ES-I3 (cell line): ENCODE measurements around the gene RASD1.

Experiments
- H3K36me3 ChIP-seq: 2 replicates; pipeline ENCODE4 v1.6.1; 2013; ENCODE audit warnings: mild to moderate bottlenecking, low read length, control low read depth, moderate library complexity; ENCODE audit not compliant: insufficient read depth
- H3K4me1 ChIP-seq: 2 replicates; pipeline ENCODE4 v1.6.1; 2013; ENCODE audit warnings: mild to moderate bottlenecking, control low read depth, low read length; ENCODE audit not compliant: insufficient read depth
- H3K9ac ChIP-seq: 2 replicates; pipeline ENCODE4 v1.6.1; 2013; ENCODE audit warnings: low read depth, mild to moderate bottlenecking, low read length, moderate library complexity
- H3K9me3 ChIP-seq: 2 replicates; pipeline ENCODE4 v1.6.1; 2013; ENCODE audit warnings: mild to moderate bottlenecking, low read length, moderate library complexity; ENCODE audit not compliant: control insufficient read depth, insufficient read depth

RASD1 gene

DNA sequence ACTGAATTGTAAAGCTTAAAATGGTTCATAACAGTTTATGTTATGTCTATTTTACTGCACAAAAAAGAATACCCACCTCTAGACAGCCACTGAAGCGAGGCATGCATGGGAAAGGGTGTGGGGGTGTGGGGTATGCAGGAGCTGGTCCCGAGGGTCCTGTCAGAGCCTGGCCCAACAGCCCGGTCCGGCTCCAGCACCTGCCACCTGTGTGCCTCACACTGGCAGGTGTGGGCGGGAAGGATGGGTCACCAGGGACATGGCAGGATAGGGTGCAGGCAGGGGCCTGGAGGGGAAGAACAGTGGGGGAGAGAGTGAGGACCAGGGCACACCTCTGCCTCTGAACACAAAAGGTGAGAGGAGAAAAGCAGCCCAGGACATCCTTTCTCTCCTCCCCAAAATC lies 22.8 kb upstream of the RASD1 start:
- H3K4me1 ChIP-seq: peaks cover 28% of the 10 kb centered on the region
- peaks cover under 1% of the 10 kb centered on the region for H3K9me3 ChIP-seq
- no peaks in the 10 kb centered on the region for H3K36me3 ChIP-seq
- no peak overlapping the region for H3K9ac ChIP-seq

DNA sequence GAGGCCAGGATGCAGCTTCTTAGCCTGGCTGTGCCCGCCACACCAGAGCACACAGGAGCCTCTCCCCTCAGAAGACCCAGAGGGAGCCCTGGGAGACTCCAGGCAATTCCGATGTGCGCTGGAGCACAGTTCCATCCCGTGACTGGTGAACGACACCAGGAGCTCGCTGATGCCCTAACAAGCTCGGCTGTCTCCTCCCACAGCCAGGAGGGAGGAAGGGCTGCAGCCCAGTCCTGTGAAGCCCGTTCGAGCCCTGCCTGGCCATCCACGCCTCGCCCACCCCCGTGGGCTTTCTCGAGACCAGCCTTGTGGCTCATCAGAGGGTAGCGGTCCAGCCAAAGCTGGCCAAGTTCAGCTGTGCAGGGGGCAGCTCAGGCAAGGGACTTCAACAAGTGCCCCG lies 21.8 kb upstream of the RASD1 start:
- H3K9ac ChIP-seq: no peak overlapping the region
- no peaks in the 10 kb centered on the region for H3K36me3 ChIP-seq
- H3K4me1 ChIP-seq: peaks cover 22% of the 10 kb centered on the region
- H3K9me3 ChIP-seq: no peaks in the 10 kb centered on the region

DNA sequence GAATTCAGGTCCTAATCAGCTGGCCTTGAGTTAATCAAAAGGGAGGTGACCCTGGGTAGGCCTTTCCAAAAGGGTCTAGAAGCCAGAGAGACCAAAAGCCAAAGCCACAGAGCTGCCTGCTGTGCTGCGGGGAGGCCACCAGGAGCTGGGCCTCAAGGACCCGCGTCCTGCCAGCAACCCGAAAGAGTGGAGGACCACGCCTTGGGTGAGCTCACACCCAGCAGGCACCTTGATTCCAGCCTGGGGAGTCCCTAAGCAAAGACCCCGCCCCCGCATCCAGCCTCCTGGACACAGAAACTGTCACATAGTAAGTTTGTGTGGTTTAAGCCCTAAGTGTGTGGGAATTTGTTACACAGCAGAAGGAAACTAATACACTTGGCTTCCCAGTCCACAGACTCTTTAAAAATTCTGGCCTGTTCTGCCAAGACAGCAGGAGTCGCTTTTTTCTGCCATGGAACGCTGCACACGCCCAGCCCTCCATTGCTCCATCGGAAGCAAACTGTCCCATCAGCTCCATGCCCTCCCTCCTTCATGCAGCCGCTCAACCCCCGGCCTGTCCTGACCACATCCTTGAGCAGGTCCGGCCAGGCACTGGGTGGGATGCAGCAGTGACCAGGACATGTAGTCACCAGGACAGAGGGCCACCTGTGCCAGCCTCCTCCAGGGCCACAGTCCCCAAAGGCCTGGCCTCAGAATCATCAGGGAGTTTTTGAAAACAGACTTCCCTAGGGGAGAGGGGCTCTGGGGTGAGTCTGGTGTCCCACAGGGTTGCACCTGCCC lies 20.9 kb upstream of the RASD1 start:
- Histone ChIP-seq H3K9ac (no peak overlapping the region), H3K36me3 (no peaks in the 10 kb centered on the region), H3K9me3 (no peaks in the 10 kb centered on the region), H3K4me1 (peaks cover 22% of the 10 kb centered on the region)

GRCh38 chr17:17515934-17516930 lies 20.0 kb upstream of the RASD1 start:
- no peak overlapping the region for H3K9ac ChIP-seq
- no peaks in the 10 kb centered on the region for H3K9me3 ChIP-seq

GRCh38 chr17:17514993-17515933 lies 19.1 kb upstream of the RASD1 start:
- no peak overlapping the region for H3K9ac ChIP-seq
- H3K36me3 ChIP-seq: no peaks in the 10 kb centered on the region
- H3K4me1 ChIP-seq: peaks cover 22% of the 10 kb centered on the region
- H3K9me3 ChIP-seq: no peaks in the 10 kb centered on the region

More at GRCh38 chr17:17515934-17516930, 20.0 kb upstream of the RASD1 start:
- Histone ChIP-seq H3K36me3 (no peaks in the 10 kb centered on the region), H3K4me1 (peaks cover 22% of the 10 kb centered on the region)

GRCh38 chr17:17514361-17514992 lies 18.3 kb upstream of the RASD1 start:
- H3K9me3 ChIP-seq: no peaks in the 10 kb centered on the region
- no peak overlapping the region for H3K9ac ChIP-seq
- H3K4me1 ChIP-seq: peaks cover 22% of the 10 kb centered on the region
- H3K36me3 ChIP-seq: no peaks in the 10 kb centered on the region

- Histone ChIP-seq H3K4me1 (peaks cover 22% of the 10 kb centered on the region), H3K36me3 (no peaks in the 10 kb centered on the region), H3K9me3 (no peaks in the 10 kb centered on the region), H3K9ac (no peak overlapping the region)
These were observed 17.4 kb upstream of the RASD1 start for GRCh38 chr17:17513626-17514025.

DNA sequence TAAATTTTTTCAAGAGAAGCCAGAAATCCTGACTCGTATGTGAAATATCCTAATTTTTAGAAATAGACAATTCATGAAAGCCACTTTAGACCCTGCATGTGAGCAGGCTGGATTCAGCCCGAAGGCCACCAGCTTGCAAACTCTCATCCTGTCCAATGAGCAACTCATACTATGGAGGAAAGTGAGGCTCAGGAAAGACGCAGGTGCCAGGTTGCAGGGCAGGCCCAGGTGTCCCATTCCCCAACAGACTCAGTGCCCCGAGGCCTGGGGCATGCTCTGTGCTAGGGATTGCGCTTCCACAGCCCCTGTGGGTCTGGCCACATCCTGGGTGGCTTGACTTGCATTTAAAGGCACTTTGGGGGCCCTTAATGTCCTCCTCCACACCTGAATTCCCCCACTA lies 16.7 kb upstream of the RASD1 start:
- H3K4me1 ChIP-seq: peaks cover 22% of the 10 kb centered on the region
- no peak overlapping the region for H3K9ac ChIP-seq
- no peaks in the 10 kb centered on the region for H3K9me3 ChIP-seq
- no peaks in the 10 kb centered on the region for H3K36me3 ChIP-seq

DNA sequence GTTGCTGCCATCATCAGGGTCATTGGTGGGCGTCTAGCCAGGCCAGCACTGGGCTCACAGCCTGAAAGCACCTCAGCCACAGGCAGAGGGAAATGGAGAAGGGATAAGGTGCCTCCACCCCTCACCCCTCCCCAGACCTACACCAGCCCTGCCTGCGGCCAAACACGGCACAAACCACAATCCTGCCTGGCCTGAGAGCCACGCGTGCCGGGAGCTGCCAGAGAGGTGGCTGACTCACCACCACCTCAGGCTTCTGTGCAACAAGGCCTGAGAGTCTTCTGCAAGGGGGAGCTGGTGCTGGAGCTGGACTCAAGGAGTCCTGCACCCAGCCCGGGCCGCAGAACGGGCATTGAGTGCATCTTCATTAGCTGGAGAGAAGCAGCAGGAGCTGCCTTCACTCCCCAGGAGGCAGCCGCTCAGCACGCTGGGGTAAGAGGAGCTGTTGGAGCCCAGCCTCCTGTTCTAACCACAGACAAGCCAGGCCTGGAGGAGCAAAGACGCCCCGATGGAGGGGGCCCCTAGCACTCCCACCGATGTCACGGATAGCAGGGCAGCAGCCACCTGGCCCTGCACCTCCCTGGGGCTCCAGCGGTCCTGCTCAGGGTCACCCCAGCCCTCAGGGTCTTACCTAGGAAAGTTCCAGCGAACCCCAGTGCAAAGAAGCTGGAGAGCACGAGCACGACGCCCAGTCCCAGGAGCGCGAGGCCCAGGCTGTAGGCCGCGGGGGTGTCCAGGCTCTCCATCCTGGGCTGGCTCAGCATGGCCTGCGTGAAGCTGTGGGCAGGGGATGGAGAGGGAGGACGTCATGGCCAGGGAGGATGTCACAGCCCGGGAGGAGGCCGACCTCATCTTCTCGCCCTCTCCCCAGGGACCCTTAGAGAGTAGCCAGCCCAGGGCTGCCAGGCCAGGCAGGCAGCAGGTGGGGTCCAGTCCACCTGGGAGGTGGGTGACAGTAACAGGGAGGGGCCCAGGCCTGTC lies 16.0 kb upstream of the RASD1 start:
- H3K4me1 ChIP-seq: peaks cover 22% of the 10 kb centered on the region
- H3K9ac ChIP-seq: no peak overlapping the region
- H3K9me3 ChIP-seq: no peaks in the 10 kb centered on the region
- no peaks in the 10 kb centered on the region for H3K36me3 ChIP-seq

DNA sequence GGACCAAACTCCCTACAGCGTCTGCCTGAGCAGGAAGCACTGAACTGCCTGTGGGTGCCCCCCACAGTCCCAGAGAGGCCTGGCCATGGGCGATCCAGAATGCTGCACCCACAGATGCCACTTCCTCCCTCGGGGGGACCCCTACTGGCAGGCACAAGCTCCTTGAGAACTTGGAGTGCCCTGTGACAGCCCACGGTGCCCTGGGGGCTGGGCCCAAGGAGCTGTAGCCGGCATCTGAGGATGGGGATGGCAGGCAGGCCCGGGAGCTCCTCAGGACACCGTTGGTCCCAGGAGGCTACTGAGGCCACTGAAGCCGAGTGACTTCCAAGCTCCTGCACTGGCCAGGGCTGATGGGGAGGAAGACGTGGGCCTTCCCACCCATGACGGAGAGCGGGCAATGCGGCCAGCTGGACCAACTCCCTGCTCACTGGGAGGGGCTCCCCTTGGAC lies 15.1 kb upstream of the RASD1 start:
- no peak overlapping the region for H3K9ac ChIP-seq
- H3K36me3 ChIP-seq: no peaks in the 10 kb centered on the region
- no peaks in the 10 kb centered on the region for H3K9me3 ChIP-seq
- H3K4me1 ChIP-seq: peaks cover 18% of the 10 kb centered on the region

DNA sequence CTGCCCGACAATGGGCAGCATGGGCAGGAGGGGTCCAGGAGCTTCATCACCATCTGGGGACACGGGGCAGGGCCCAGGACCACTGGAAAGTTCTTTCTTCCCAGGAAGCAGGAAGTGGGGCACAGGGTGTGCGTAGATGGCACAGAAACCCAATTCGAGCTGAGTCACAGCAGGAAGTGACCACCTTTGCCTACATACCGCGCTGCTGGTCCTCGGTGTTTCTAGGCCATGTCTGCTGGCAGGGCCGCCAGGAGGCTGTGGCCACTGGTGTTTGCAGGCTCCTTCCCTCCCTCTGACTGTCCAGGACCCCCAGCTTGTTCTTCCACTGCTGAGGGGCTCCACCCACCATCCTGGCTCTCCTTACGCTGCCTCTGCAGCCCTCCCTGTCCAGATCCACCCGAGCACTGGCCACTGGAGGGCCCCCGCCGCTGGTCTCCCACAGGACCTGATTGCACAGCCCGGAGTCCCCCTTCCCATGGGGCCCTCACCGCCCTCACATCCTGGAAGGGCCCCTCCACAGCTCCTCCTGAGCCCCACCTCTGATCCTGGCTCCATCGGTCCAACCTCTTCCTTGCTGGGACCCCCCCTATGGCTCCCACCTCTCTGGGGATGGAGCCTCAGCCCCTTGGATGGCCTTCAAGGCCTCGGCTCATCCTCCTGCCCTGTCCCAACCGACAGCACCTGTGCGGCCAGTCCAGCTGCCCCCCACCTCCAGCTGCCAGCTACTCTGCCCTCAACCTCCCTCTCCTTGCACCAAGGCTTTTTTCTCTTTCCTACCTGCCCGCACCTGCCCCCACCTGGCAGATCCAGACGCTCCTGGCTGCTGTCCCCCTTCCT lies 14.5 kb upstream of the RASD1 start:
- H3K36me3 ChIP-seq: no peaks in the 10 kb centered on the region
- H3K9me3 ChIP-seq: no peaks in the 10 kb centered on the region
- no peak overlapping the region for H3K9ac ChIP-seq
- H3K4me1 ChIP-seq: peaks cover 12% of the 10 kb centered on the region
